Measurements from ENCODE around the gene TAS1R3.

- TF ChIP-seq GATA2 (IDR thresholded peaks at IDR 0.05; ENCODE audit: low read depth, low read length) (no peak), GATA3 (IDR thresholded peaks at IDR 0.05; ENCODE audit: low read depth, low read length) (no peak)
Measured at GRCh38 chr1:1342061-1342562, 11.0 kb downstream of the TAS1R3 start.
